Heart left ventricle (tissue), 13 donors: Measurements from ENCODE around the gene YRDC.

ENCODE experiments used
- CTCF ChIP-seq, 12 donors: fragments of 200-600 bp; sonication (generic) in 4 of 12; IDR thresholded peaks; one replicate each; pipeline versions ENCODE4 v1.5.0 to v1.8.0; 2018 to 2022; ENCODE audit warnings: antibody characterized with exemption in 12 of 12, mild to moderate bottlenecking in 5 of 12
- POLR2A ChIP-seq, 2 donors: fragments of 450-650 bp; IDR thresholded peaks; one replicate each; pipeline ENCODE4 v1.6.1; 2017; ENCODE audit warnings: antibody characterized with exemption in 2 of 2, mild to moderate bottlenecking in 2 of 2, moderate library complexity in 2 of 2
- donor health status: ischemic (EF 13 %, LVEDD 7.1; RV severe dilation, severe dysfunction).
- donor health status: DM: no; HTN: yes; CAD: no.
- donor health status: DM: no; HTN: no; CAD: no.
- donor health status: ischemic (EF 25% LVEDD 6.9; RV normal size, moderate dysfunction).
- donor health status: ischemic (EF 25% LVEDD 5.7; RV mildly dilated, moderate dysfunction).
- donor health status: ischemic (EF 35%, LVEDD 5.7; RV mildly dilated, moderate dysfunction).
- donor health status: nonischemic (EF 11% LVEDD 7.7; RV severe dilation, severe dysfunction).
- donor health status: DM: yes; HTN: yes; CAD: no.
- donor health status: PGD.
- donor health status: ischemic (EF 29% LVEDD 5.4; RV normal size, mild dysfunction).
- donor health status: nonischemic (EF 23%, LVEDD 6.1; RV moderate dilation, normal function).

- TF ChIP-seq CTCF (IDR thresholded peaks at IDR 0.05) = no peak
- TF ChIP-seq POLR2A (IDR thresholded peaks at IDR 0.05) = no peak
Observed at GRCh38 chr1:37831809-37832208, 23.8 kb upstream of the YRDC start.
